Breast epithelium (tissue), 3 donors: ENCODE results near the gene UBXN11.

Source experiments
- CTCF ChIP-seq, 3 donors: fragments of 450-650 bp; IDR thresholded peaks; one replicate each; pipeline ENCODE4 v1.5.1; 2016 to 2017; ENCODE audit warnings: antibody characterized with exemption in 3 of 3, mild to moderate bottlenecking in 3 of 3, moderate library complexity in 3 of 3
- POLR2A ChIP-seq: fragments of 450-650 bp; IDR thresholded peaks from one replicate; pipeline ENCODE4 v1.6.1; 2016; ENCODE audit warnings: antibody characterized with exemption, mild to moderate bottlenecking, moderate library complexity
- POLR2AphosphoS5 ChIP-seq, 3 donors: sonication (generic); formaldehyde crosslinking; IDR thresholded peaks; one replicate each; pipeline ENCODE4 v1.6.1; 2017; ENCODE audit warnings: antibody characterized with exemption in 3 of 3

DNA sequence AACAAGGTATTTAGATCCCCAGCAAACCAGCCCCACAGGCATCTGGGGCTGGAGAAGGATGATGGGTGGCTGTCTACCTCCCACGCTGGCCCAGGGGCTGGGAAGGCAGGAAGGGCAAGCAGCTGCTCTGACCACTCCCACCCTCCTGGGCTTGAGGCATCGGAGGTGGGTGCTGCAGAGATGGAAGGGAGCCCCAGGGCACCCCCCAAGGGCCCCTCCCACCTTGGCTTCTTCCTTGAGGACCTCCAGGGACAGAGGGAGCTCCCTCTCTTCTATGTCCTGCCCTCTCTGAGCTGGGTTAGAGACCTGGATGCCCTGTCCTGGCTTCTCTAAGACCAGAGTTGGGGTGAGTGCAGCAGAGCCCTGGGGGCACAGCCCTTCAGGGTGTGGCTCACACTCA is 14.5 kb upstream of the UBXN11 start:
- TF ChIP-seq POLR2AphosphoS5 (IDR thresholded peaks at IDR 0.05) (no peak), CTCF (IDR thresholded peaks at IDR 0.05) (no peak), POLR2A (no peak)
